HG03039 (cell line): ENCODE measurements around the gene MRPS23.

Experiments
- ATAC-seq: cut with Tn5 transposase; IDR thresholded peaks from one replicate; pipeline ENCODE4 v1.9.1; 2021; ENCODE audit warnings: mild to moderate bottlenecking, moderate library complexity; ENCODE audit not compliant: unreplicated experiment

Gene MRPS23

DNA sequence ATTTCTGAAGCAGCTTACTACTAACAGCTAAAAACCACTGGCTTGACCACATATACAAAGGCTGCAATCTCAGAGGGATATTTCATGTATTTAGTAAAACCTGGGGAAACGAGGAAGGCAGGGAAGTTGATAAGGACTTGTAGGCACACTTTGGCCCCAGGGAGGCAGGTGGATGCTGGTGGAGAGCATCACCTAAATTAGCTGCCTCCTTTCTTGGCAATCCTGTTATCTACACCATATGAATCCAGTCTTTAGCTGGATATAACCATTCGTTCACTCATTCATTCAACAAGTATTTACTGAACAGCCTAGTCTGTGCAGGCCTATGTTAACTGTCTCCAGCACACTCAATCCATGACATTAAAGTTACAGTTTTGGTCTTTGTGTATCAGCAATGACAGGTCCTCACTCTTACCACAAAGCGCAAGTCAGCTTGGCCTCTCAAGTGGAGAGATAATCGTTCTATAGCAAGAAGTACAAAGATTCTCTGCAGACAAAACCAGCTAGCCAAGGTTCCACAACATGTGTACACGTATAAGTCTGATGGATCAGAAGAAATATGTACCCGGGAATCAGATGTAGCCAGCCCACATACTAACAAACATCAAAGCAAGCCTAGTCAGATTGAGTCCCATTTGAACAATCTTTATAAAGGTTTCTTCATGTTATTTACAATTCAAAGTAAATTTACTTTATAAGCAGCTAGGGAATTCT is 10.8 kb downstream of the MRPS23 start:
- no peak for ATAC-seq

DNA sequence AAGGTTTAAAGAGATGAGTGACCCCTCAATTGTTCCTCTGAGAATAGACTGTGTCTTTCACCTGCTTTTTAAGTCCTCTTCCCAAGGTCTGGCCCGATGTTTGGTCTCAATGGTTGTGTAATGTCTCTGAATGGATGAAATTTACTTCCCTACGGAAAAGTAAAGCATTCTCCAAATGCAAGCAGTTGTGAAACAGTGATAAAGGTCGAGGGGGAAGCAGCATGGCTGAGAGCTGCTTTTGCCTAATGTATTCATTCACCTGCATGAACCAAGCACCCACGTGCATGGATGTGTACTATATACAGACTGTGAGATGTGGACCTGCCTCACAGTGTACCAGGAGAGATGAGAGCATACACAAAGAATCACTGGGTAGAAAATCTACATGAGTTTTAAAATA is 11.4 kb downstream of the MRPS23 start:
- ATAC-seq = no peak

DNA sequence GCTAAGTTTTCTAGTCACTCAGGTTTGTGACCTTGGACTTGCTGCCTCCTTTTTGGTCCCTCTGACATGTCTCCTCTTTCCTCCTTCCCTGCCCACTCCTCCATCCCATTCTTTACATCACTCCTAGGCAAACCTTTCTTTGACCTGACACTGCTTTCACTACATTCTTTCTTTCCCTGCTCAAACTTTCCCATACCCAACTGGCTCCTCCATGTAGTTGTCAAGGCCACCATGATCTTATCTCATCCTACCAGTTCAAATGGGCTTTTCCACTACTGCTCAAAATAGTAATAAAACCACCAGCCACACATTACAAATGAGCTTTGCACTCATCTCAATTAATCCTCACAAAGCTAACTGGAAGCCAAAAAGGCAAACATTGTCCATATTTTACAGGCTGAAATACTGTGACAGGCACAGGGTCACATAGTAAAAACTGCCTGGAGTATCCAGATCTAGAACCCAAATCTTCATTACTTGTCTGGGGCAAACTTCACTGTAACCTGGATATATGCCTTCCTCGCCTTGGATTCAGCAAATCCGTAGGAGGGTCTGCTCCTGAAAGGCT is 14.4 kb downstream of the MRPS23 start:
- ATAC-seq = no peak

DNA sequence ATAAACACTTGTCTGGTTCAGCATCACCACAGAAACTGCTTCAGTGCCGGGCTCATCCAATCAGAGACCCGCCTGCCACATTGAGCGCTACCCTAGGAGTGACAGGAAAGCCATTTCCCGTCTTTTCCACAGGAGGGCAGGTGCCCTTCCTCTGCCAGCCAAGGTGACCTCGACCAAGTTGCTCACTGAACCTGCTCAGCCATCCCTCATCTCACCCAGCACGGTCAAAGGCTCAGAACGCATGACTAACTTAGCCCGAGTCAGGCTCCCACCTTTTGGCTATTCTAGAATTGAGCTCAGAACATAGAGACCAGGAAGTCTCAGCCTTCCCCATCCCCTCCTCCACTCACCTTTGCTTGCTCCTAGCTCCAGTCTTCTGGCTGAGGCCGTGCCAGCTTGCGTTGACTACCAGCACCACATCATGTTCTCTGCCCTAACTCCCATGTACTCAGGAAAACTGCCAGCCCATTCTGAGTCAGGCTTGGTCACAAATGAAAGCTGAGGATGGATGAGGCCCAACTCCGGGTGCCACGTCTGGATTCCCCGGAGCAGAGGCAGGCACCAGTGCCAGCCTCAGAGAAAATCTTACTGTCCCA is 15.6 kb downstream of the MRPS23 start:
- no peak for ATAC-seq

DNA sequence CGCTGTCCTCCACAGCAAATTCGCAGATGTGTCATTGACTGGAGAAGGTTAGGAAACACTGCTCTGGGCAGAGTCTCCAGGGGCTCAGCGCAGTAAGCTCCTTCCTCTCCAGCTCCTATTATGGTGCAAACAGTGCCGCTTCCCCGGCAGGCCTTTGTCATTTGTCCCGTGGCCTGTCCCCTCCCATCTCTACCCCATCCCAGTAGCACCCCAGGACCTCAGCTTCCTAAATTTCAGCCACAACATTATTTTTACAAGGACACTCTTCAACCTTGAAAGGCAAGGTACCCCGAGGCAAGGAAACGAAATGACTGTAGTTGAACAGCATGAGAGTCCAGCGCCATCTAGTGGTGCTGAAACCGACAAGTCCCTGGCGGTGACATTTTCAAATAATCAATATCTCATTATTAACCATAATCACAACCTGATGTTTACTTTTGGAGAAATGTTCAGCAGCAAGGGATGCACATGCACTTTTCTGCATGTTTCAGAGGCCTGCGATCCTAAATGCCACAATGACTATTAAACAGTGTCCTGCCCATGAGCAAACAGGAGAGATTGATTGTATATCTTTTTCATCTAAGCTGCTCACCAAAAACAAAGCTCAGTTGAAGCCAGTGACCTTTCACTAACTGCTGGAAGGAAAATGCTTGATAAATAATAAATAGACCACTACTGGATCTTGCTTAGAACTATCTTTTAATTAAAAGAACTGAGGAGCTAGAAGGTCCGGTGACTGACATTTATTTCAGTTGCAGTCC is 16.5 kb downstream of the MRPS23 start:
- ATAC-seq = no peak

DNA sequence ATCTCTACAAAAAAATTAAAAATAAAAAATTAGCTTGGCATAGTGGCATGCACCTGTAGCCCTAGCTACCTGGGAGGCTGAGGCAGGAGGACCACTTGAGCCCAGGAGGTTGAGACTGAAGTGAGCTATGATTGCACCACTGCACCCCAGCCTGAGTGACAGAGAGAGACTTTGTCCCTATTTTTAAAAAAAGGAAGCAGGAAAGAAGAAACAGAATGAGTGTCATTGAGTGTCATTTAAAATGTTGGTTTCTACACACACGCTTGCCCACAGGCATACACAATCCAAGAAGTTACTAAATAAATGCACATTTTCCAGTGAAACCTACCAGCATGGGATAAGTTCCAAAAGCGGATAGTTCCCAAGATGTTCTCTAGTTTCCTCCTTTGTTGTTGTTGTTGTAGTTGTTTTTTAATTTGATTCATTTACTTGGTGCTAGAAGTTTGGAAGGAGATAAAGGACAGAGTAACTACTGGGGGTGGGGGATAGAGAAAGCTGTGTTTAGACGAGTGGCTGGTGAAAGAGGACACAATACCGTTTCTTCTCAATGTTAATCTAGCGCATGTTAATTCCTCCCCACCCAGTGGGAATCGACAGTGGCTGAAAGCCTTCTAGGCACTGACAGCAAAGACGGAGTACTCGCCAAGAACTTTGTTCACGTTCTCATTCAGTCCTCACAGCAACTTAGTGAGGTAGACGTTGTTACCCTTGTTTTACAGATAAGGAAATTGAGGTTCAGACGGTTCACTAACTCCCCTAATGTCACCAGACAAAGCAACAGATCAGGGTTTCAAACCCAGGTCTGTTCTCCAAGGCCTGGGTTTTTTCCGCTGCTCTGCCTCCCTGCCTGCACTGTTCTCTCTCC is 17.3 kb downstream of the MRPS23 start:
- no peak for ATAC-seq

DNA sequence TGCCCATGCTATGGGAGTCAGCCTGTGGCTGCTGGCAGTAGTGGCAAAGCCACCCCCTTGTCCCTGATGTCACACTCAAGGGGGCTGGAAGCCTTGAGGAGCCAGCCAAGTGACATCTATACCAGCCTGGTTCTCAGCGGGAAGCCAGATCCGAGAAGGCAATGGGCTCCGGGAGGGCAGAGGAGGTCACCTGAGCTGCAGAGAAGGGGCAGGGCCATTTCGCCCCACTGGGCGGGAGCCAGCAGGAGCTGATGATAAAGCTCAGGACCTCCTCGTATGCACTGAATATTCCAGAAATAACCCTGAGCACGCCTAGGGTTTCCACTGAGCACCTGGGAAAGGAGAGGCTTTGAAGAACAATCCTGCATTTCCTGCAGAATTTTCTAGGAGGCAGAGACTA is 19.0 kb downstream of the MRPS23 start:
- no peak for ATAC-seq

DNA sequence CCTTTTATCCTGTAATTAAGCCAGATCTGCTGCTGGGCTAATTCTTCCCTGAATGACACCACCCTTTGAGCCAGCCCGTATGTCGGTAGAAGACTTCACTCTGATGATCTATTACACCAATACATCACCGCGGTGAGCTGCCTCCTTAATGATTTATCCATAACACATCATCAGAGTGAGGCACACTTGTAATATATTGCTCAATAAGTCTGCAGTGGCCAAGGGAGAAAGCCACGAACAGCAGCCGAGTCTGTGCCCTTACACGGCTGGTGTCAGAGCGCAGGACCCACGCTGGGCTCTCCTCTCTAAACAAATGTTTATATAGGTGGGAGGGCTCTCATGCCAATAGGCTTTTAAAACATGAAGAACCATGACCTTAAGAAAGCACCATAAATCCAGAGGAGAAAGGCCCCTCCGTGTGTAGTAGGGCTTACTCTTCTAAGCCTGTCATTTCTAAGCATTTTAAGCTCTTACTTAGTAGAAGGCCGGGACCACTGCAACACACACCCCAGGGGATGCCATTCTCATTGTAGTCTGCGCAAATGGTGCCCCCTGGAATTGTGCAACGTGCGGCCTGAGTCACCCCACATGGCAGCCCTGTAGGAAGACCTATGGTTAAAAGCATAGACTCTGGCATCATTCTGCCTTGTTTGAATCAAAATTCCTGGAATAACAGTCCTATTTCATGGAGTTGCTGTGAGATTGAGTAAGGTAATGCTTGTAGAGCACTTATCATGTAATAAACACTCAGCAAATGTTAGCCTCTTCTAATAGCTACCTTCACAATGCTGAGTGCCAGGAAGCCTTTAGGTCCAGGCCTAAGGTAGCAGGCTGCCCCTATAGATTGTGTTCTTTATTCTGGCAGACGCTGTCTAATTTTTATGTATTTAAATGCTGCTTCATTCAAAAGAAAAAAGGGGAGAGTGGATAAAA is 26.1 kb downstream of the MRPS23 start:
- ATAC-seq = no peak

DNA sequence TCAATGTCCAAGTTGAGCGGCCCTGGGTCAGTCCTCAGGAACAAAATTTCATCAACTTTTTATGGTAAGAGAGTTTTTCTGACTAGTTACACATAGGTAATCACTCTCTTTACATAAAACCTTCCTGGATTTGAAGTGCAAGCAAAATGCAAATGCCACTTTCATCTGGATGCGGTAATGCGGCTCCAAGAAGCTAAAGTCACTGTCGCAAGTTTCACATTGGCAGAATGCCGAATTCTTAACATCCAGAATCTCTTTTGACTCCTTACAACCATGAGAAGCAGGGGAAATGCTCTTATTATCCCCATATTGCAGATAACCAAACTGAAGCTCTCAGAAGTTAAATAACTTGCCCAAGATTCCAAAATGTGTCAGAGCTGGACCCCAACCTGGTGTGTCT is 30.0 kb downstream of the MRPS23 start:
- ATAC-seq = no peak

DNA sequence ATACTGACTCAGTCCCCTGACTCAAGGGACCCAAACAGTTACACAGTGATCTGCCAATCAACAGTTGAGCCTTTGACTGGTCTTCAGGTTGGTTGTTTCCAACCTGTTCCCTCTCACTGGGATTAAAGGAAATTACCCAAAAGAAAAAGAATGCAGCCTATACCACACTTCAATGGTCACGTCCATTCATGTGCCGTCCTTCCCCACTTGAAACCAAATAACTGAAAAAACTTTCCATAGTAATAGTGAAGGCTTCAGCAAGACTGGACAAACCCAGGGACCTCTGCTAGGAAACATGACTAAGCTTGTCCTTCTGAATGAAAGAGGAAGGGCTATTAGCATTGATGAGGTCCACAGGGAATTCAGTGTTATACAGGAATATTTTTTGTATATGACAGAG is 30.6 kb downstream of the MRPS23 start:
- no peak for ATAC-seq

DNA sequence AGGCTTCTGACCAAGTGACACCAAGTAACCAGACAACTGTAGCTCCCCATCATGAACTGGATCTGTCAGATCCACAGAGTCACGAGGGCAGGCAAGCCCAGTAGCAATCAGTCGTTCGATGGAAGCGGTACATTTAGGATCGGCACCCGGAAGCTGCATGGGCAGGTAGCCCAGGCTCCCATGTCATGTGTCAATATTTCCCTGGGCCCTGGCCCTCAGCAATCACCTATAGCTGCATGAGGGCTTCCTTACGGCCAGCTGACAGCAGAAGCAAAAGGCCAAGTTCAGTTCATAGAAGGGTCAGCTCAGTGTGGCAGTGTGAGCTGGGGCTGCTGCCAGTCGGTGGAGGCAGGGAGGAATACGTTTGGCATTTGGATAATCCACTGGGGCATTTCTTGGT is 31.8 kb downstream of the MRPS23 start:
- no peak for ATAC-seq

DNA sequence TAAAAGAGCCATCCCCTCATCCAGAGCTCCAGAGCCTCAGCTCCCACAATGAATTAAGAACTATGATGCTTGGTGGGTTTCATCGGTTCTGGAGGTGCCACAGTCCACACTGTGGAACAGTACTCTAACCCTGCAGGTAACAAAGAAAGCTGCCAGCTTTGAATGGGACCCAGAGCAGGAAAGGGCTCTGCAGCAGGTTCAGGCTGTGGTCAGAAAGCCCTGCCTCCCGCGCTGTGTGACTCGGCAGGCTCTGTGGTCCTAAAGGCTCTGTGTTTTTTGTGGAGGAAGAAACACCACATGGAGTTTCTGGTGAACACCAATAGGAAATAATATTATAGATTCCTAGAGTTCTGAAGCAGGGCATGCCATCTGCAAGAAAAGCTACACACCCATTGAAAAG is 32.5 kb downstream of the MRPS23 start:
- ATAC-seq = no peak

DNA sequence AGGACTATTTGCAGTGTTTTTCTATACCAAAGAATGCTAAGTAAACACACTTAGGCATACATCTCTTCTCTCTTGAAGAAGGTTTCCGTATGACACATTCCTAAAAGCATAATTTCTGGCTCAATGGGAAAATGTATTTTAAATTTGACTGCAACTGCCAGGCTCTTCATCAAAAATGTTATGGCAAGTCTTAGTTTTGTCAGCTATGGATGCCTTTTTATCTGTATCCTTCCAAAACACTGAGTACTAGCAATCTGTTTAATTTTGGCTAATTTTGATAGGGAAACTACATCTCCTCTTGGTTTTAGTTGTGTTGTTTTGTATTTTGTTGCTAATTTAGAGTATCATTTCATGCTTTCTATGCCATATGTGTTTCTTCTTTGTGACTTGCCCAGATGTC is 35.4 kb downstream of the MRPS23 start:
- no peak for ATAC-seq

DNA sequence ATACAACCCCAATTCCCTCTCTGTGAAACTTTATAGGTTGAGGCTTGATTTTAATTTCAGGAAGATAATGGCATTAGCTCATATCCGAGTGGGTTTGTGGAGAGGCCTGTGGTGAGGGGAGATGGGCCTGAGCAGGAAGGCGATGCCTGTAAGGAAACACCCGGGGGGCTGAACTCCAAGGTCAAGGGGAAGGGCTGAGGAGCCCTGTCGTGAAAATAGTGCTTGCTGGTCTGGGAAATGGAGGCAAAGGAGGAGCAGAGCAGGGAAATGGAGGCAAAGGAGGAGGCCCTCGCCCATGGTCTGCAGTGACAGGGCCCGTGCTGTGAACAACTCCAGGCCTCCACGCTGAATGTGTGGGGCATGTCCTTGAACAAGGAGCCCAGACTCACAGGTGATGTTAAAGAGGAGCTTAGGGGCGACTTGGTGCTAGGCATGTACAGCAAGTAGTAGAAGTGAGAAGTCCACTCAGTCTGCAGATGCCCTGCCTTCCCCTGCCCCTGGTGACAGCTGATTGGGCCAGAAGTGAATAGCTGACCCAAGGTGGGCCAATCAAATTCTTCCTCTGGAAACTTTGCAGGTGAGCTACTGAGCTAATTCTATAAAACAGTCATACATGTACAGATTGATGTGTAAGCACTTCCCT is 38.1 kb downstream of the MRPS23 start:
- ATAC-seq = no peak

DNA sequence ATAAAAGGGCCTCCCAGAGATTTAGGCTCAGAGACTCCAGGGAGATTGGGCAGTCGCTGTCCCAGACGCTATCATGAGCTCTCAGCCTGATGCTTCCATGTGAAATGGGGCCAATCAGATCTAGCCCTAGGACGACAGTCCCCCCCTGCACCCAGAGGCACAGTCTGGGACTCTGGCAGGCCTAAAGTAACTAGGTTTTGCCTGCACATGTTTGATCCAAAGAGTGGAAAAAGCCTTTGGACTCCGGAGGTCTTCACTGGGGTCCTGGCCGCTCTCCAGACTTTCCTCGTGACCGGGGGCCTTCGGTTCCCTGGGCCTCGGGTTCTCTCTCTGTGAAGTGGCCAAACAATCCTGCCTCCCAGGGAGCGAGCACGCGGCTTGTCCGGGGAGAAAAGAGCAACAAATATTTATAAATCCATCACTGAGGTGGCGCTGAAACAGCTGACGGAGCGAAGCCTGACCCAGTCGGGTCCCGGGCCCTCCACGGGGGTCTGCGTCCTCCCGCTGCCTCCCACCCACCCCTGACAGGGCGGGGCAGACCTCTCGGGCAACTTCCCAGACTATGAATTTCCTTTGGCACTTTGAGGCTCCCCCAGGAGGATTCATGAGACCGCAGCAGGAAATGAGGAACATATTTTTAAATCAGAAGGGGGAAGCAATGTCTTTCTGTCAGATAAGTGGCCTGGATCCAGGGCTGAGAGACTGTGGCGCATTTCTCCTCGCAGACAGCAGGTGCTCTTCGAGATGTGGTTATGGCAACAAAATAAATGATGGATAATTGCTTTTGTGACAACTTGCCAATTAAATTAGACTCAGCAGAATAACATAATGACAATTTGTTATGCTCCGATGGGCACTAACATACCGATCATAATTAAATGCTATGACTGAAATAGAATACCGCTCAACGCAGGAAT is 38.9 kb downstream of the MRPS23 start:
- ATAC-seq = no peak

DNA sequence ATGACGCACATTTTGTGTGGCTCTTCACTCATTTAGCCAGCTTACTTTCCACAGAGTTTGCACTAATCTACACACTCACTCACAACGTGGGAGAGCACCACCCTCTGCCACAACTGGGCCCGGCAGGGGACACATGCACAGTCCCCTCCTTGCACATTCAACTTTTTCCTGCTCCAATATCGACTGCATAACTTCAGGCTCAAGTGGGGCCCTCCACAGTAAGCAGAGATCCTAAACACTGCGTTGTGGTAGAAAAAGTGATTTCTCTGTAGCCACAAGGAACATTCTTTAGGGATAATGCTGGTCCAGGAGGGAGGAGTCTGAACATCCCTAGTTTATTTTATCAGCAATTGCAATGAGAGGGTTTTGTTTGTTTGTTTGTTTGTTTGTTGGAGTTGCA is 40.0 kb downstream of the MRPS23 start:
- ATAC-seq = no peak

DNA sequence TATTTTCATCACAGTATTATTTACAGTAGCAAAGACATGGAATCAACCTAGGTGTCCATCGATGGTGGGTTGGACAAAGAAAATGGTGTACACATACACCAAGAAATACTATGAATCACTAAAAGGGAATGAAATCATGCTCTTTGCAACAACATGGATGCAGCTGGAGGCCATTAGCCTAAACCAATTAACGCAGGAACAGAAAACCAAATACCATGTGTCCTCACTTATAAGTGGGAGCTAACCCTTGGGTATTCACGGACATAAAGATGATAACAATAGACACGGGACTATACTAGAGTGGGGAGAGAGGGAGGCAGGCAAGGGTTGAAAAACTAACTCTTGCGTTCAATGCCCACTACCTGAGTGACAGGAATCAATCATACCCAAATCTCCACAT is 41.0 kb downstream of the MRPS23 start:
- ATAC-seq = no peak

DNA sequence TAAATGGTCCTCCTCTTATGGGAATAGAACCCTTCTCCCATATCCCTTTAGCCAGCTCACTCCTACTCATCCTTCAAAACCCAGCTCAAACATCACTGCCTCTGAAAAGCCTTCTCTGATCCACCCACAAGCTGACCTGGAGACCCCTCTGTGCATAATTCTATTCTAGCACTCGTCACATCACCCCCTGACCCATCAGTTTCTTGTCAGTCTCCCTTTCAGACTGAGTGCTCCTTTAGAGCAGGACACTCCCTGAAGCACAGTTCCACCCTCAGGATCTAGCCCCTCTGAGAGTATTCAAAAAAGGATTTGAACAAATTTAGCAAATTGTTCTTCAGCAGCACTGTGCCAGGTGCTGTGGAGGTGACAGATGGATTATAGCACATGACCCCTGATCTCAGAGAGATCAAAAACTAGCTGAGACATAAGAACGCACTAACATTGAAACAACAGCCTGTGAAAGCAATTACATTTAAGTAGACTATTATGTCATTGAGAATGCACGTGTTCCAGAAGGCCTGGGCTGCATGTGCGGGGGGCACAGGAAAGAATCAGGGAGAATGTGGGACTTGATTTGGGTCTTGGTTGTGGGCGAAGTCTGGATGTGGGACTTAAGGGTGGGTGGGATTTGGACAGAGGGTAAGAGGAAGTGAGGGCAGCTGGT is 43.5 kb downstream of the MRPS23 start:
- ATAC-seq = no peak
